Activated naive CD8-positive, alpha-beta T cell (primary cell): ENCODE results near the gene PLPP3.

Experiments used
- H3K27ac Mint-ChIP-seq: one replicate; pipeline ENCODE4 v1.8.0; 2021; ENCODE audit warnings: mixed read lengths
- H3K27me3 Mint-ChIP-seq: one replicate; pipeline ENCODE4 v1.8.0; 2021; ENCODE audit warnings: mixed read lengths
- H3K36me3 Mint-ChIP-seq: one replicate; pipeline ENCODE4 v1.8.0; 2021; ENCODE audit warnings: mixed read lengths
- H3K4me1 Mint-ChIP-seq: one replicate; pipeline ENCODE4 v1.8.0; 2021; ENCODE audit warnings: low read depth, mixed read lengths
- H3K4me3 Mint-ChIP-seq: one replicate; pipeline ENCODE4 v1.8.0; 2021; ENCODE audit warnings: mild to moderate bottlenecking, mixed read lengths
- H3K9me3 Mint-ChIP-seq: one replicate; pipeline ENCODE4 v1.8.0; 2021; ENCODE audit warnings: low read depth, mixed read lengths

Gene PLPP3

GRCh38 chr1:56566061-56566744 is 13.2 kb downstream of the PLPP3 start:
- Mint-ChIP-seq H3K9me3 (no peaks in the 10 kb centered on the region), H3K36me3 (no peaks in the 10 kb centered on the region), H3K4me3 (no peak overlapping the region), H3K4me1 (no peaks in the 10 kb centered on the region), H3K27me3 (no peaks in the 10 kb centered on the region), H3K27ac (no peak overlapping the region)

DNA sequence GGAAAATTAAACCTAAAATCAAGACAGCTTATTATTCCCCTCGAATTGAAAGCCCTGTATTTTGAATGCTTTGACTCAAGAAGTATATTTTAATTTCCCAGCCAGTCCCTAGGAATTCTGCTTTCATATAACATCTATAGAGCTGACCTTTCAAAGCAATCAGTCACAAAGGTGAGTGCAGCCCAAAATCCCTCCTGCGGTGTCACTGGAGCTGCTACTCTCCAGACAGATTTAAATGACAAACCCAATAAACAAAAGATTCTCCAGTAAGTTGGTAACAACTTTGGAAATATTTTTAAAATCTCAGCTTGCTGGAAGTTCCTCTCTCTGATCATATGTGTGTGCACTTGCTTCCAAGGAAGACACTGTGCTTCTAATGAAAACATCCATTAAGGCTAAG is 14.7 kb downstream of the PLPP3 start:
- Mint-ChIP-seq H3K36me3 (no peaks in the 10 kb centered on the region), H3K27ac (no peak overlapping the region), H3K4me1 (no peaks in the 10 kb centered on the region), H3K4me3 (no peak overlapping the region), H3K27me3 (no peaks in the 10 kb centered on the region), H3K9me3 (no peaks in the 10 kb centered on the region)

DNA sequence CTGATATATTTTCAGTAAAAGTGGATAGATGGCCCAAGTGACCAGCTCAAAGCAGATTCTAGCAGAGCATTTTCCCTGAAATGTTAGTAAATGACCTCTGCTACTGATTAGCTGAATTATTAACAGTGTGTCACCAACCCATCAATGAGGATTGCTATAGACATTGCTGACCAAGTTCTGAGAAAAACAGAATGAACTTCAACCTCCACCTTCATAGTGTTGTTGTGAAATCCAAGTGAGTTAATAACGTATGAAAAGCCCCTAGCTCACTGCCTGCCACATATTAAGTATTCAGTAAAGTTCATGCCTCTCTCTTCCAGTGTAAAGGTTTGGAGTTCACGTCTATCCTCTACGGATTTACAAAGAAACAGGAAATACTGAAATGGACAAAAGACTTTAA is 15.8 kb downstream of the PLPP3 start:
- H3K4me1 Mint-ChIP-seq = no peaks in the 10 kb centered on the region
- H3K27ac Mint-ChIP-seq = no peak overlapping the region
- no peaks in the 10 kb centered on the region for H3K36me3 Mint-ChIP-seq
- H3K27me3 Mint-ChIP-seq = no peaks in the 10 kb centered on the region
- no peak overlapping the region for H3K4me3 Mint-ChIP-seq
- no peaks in the 10 kb centered on the region for H3K9me3 Mint-ChIP-seq

- H3K36me3 Mint-ChIP-seq = no peaks in the 10 kb centered on the region
- H3K9me3 Mint-ChIP-seq = no peaks in the 10 kb centered on the region
- no peak overlapping the region for H3K4me3 Mint-ChIP-seq
- H3K4me1 Mint-ChIP-seq = no peaks in the 10 kb centered on the region
- H3K27ac Mint-ChIP-seq = no peak overlapping the region
- no peaks in the 10 kb centered on the region for H3K27me3 Mint-ChIP-seq
Measured at GRCh38 chr1:56562891-56563452, 16.4 kb downstream of the PLPP3 start.

GRCh38 chr1:56561227-56562019 is 17.9 kb downstream of the PLPP3 start:
- H3K9me3 Mint-ChIP-seq = no peaks in the 10 kb centered on the region
- H3K27ac Mint-ChIP-seq = no peak overlapping the region
- no peak overlapping the region for H3K4me3 Mint-ChIP-seq
- no peaks in the 10 kb centered on the region for H3K27me3 Mint-ChIP-seq
- H3K4me1 Mint-ChIP-seq = no peaks in the 10 kb centered on the region
- H3K36me3 Mint-ChIP-seq = no peaks in the 10 kb centered on the region

DNA sequence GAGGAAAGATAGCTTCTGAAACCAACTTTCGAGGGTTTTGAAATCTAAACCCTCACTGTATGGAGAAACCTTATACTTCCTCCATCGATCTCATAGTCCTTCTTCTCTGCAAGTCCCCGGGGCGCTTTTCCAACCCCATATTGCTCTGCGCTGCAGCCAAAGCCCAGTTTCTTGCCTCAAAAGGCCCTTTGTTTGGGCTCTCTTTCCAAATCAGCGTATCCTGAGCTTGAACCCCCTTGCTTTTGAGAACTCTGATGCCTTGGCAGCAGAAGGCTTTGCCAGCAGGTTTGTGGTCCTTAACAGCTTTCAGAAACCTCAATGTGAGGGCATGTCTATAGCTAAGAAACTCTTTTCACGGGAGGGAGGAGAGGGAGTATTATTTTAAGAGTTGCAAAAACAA is 21.6 kb downstream of the PLPP3 start:
- H3K4me3 Mint-ChIP-seq = no peak overlapping the region
- no peaks in the 10 kb centered on the region for H3K9me3 Mint-ChIP-seq
- H3K36me3 Mint-ChIP-seq = no peaks in the 10 kb centered on the region

GRCh38 chr1:56555448-56555847 is 23.9 kb downstream of the PLPP3 start:
- peaks cover 3% of the 10 kb centered on the region for H3K27me3 Mint-ChIP-seq
- H3K27ac Mint-ChIP-seq = no peak overlapping the region
- H3K4me1 Mint-ChIP-seq = no peaks in the 10 kb centered on the region
- no peaks in the 10 kb centered on the region for H3K9me3 Mint-ChIP-seq
- no peak overlapping the region for H3K4me3 Mint-ChIP-seq
- H3K36me3 Mint-ChIP-seq = no peaks in the 10 kb centered on the region

More for the DNA sequence above, 21.6 kb downstream of the PLPP3 start:
- H3K27ac Mint-ChIP-seq = no peak overlapping the region
- no peaks in the 10 kb centered on the region for H3K4me1 Mint-ChIP-seq
- peaks cover 3% of the 10 kb centered on the region for H3K27me3 Mint-ChIP-seq

- no peaks in the 10 kb centered on the region for H3K9me3 Mint-ChIP-seq
- H3K4me1 Mint-ChIP-seq = no peaks in the 10 kb centered on the region
Measured at GRCh38 chr1:56553046-56553445, 26.3 kb downstream of the PLPP3 start.

GRCh38 chr1:56552349-56552748 is 27.0 kb downstream of the PLPP3 start:
- Mint-ChIP-seq H3K36me3 (no peaks in the 10 kb centered on the region), H3K9me3 (no peaks in the 10 kb centered on the region), H3K4me3 (no peak overlapping the region), H3K4me1 (no peaks in the 10 kb centered on the region), H3K27ac (no peak overlapping the region), H3K27me3 (peaks cover 3% of the 10 kb centered on the region)

More at GRCh38 chr1:56553046-56553445, 26.3 kb downstream of the PLPP3 start:
- no peaks in the 10 kb centered on the region for H3K36me3 Mint-ChIP-seq
- H3K4me3 Mint-ChIP-seq = no peak overlapping the region
- H3K27ac Mint-ChIP-seq = no peak overlapping the region
- H3K27me3 Mint-ChIP-seq = peaks cover 3% of the 10 kb centered on the region

- peaks cover 3% of the 10 kb centered on the region for H3K27me3 Mint-ChIP-seq
- no peaks in the 10 kb centered on the region for H3K9me3 Mint-ChIP-seq
Measured at GRCh38 chr1:56551691-56552090, 27.7 kb downstream of the PLPP3 start.

DNA sequence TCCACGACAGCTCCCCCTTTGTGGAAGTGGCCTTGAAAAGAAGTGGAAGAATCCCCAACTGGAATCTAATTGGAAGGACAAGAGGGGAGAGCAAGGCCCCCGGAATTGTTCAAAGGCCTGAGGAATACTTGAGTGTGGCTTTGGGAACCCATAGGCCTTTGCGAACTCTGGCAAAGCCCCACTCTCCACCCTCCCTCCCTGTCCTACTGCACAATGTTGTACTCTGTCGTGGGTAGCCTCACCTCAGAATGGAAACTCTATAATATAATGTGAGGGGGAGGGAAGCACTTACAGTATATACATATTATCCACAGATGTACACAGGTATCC is 28.5 kb downstream of the PLPP3 start:
- Mint-ChIP-seq H3K4me1 (no peaks in the 10 kb centered on the region), H3K36me3 (no peaks in the 10 kb centered on the region), H3K27ac (no peak overlapping the region), H3K4me3 (no peak overlapping the region), H3K9me3 (no peaks in the 10 kb centered on the region), H3K27me3 (peaks cover 3% of the 10 kb centered on the region)

More at GRCh38 chr1:56551691-56552090, 27.7 kb downstream of the PLPP3 start:
- no peaks in the 10 kb centered on the region for H3K36me3 Mint-ChIP-seq
- H3K4me1 Mint-ChIP-seq = no peaks in the 10 kb centered on the region
- H3K27ac Mint-ChIP-seq = no peak overlapping the region
- no peak overlapping the region for H3K4me3 Mint-ChIP-seq

- no peak overlapping the region for H3K4me3 Mint-ChIP-seq
Measured at GRCh38 chr1:56550138-56550858, 29.1 kb downstream of the PLPP3 start.

DNA sequence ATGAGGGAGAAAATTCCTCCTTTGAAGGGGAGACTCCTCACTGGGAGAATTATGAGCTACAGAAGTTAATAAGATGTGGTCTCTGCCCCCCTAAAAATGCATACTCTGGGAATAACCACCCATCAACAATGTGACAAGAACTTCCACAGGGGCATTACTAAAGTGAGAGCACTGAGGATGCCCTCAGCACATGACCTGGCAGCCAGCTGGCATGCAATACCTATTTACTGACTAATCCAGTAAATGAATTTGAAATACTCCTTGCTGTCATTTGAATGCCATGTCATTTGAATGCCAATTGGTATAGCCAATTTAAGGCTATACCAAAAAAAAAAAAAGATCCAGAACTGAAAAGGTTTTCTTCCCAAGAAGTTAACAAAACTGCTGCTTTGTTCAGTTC is 30.8 kb downstream of the PLPP3 start:
- H3K4me1 Mint-ChIP-seq = no peaks in the 10 kb centered on the region
- H3K9me3 Mint-ChIP-seq = no peaks in the 10 kb centered on the region
- no peaks in the 10 kb centered on the region for H3K36me3 Mint-ChIP-seq
- H3K27me3 Mint-ChIP-seq = no peaks in the 10 kb centered on the region
- no peak overlapping the region for H3K27ac Mint-ChIP-seq
- H3K4me3 Mint-ChIP-seq = no peak overlapping the region

More at GRCh38 chr1:56550138-56550858, 29.1 kb downstream of the PLPP3 start:
- Mint-ChIP-seq H3K36me3 (no peaks in the 10 kb centered on the region), H3K27me3 (peaks cover 3% of the 10 kb centered on the region), H3K9me3 (no peaks in the 10 kb centered on the region), H3K4me1 (no peaks in the 10 kb centered on the region), H3K27ac (no peak overlapping the region)

DNA sequence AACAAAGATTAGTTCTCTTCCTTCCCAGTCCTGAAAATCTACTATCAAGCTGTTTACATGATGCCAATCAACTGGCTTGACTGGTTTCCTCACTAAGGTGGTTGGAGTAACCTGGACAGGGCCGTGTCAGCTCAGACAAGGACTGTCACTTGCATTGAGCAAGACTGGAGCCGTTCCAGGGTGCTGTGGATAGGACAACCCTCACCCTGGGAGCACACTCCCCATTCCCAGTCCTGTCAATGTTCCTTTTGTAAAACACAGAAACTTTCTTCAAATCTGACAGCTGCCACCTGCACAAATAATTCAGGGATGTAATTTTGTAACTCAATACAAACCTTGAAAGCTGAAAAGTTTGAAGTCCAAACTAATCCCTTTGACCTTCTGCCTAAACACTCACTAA is 31.4 kb downstream of the PLPP3 start:
- Mint-ChIP-seq H3K4me3 (no peak overlapping the region), H3K4me1 (no peaks in the 10 kb centered on the region), H3K36me3 (no peaks in the 10 kb centered on the region), H3K9me3 (no peaks in the 10 kb centered on the region), H3K27ac (no peak overlapping the region), H3K27me3 (no peaks in the 10 kb centered on the region)

GRCh38 chr1:56547473-56547872 is 31.9 kb downstream of the PLPP3 start:
- H3K36me3 Mint-ChIP-seq = no peaks in the 10 kb centered on the region

More at GRCh38 chr1:56547473-56547872, 31.9 kb downstream of the PLPP3 start:
- Mint-ChIP-seq H3K27me3 (no peaks in the 10 kb centered on the region), H3K27ac (no peak overlapping the region), H3K4me1 (no peaks in the 10 kb centered on the region), H3K4me3 (no peak overlapping the region), H3K9me3 (no peaks in the 10 kb centered on the region)
